Mesenchymal stem cell (in vitro differentiated cells and primary cell): ENCODE results near the gene CASP2.
A peak's percentile ranks its signal among the peaks of the same experiment; 100 is the strongest.

Experiments used
- DNase-seq: peaks from one replicate; pipeline ENCODE4 v3.0.0-alpha.2; 2013
- H2AFZ ChIP-seq: one replicate; pipeline ENCODE4 v1.6.1; 2013; ENCODE audit warnings: low read depth, mild to moderate bottlenecking, control low read depth, inconsistent platforms, low read length, moderate library complexity
- H2AK5ac ChIP-seq: 2 replicates; pipeline ENCODE4 v1.6.1; 2013; ENCODE audit warnings: low read length, moderate library complexity, mild to moderate bottlenecking, inconsistent platforms; ENCODE audit not compliant: severe bottlenecking
- H2BK120ac ChIP-seq: one replicate; pipeline ENCODE4 v1.6.1; 2013; ENCODE audit warnings: low read depth, mild to moderate bottlenecking, inconsistent platforms, low read length, moderate library complexity
- H2BK12ac ChIP-seq, 2 experiments: one replicate each; pipeline ENCODE4 v1.6.1; 2013; ENCODE audit warnings: inconsistent platforms in 2 of 2, low read length in 2 of 2, mild to moderate bottlenecking in 2 of 2, moderate library complexity in 2 of 2, control low read depth in 1 of 2
- H2BK15ac ChIP-seq: one replicate; pipeline ENCODE4 v1.6.1; 2013; ENCODE audit warnings: mild to moderate bottlenecking, low read depth, inconsistent platforms; ENCODE audit not compliant: poor library complexity, severe bottlenecking
- H2BK5ac ChIP-seq: 2 replicates; pipeline ENCODE4 v1.6.1; 2013; ENCODE audit warnings: low read depth, mild to moderate bottlenecking, low read length, control low read depth, inconsistent platforms; ENCODE audit not compliant: poor library complexity, severe bottlenecking
- H3K14ac ChIP-seq, 2 experiments: one replicate each; pipeline ENCODE4 v1.6.1; 2013; ENCODE audit warnings: inconsistent platforms in 2 of 2, low read length in 2 of 2, control low read depth in 1 of 2, mild to moderate bottlenecking in 1 of 2, moderate library complexity in 1 of 2
- H3K18ac ChIP-seq, 2 experiments: one replicate each; pipeline ENCODE4 v1.6.1; 2013; ENCODE audit warnings: inconsistent platforms in 2 of 2, low read length in 2 of 2, control low read depth in 1 of 2, low read depth in 1 of 2, mild to moderate bottlenecking in 1 of 2
- H3K23ac ChIP-seq, 2 experiments: one replicate each; pipeline ENCODE4 v1.6.1; 2013; ENCODE audit warnings: inconsistent platforms in 2 of 2, low read length in 2 of 2, mild to moderate bottlenecking in 2 of 2, moderate library complexity in 2 of 2, control low read depth in 1 of 2
- H3K27ac ChIP-seq: 2 replicates; pipeline ENCODE4 v1.5.1; 2013; ENCODE audit warnings: mild to moderate bottlenecking, moderate library complexity, low read length, control low read depth, inconsistent platforms; ENCODE audit not compliant: poor library complexity, severe bottlenecking
- H3K27me3 ChIP-seq, 2 experiments: 2 replicates each; pipeline versions ENCODE4 v1.6.1 to v1.7.0; 2013; ENCODE audit warnings: low read length in 2 of 2, mild to moderate bottlenecking in 2 of 2, moderate library complexity in 2 of 2, control low read depth in 1 of 2, inconsistent platforms in 1 of 2; ENCODE audit not compliant: control insufficient read depth in 1 of 2, insufficient read depth in 1 of 2
- H3K36me3 ChIP-seq, 2 experiments: 2 replicates each; pipeline versions ENCODE4 v1.6.1 to v1.7.0; 2013; ENCODE audit warnings: low read length in 2 of 2, control low read depth in 1 of 2, inconsistent platforms in 1 of 2, low read depth in 1 of 2, mild to moderate bottlenecking in 1 of 2; ENCODE audit not compliant: insufficient read depth in 2 of 2, control insufficient read depth in 1 of 2
- H3K4ac ChIP-seq, 2 experiments: one replicate each; pipeline ENCODE4 v1.6.1; 2013; ENCODE audit warnings: inconsistent platforms in 2 of 2, low read length in 2 of 2, mild to moderate bottlenecking in 2 of 2, moderate library complexity in 2 of 2, control low read depth in 1 of 2, low read depth in 1 of 2
- H3K4me1 ChIP-seq: 2 replicates; pipeline ENCODE4 v1.6.1; 2013; ENCODE audit warnings: low read depth, low read length, control low read depth; ENCODE audit not compliant: control insufficient read depth, insufficient read depth
- H3K4me2 ChIP-seq: 2 replicates; pipeline ENCODE4 v1.6.1; 2013; ENCODE audit warnings: low read length, mild to moderate bottlenecking, inconsistent platforms; ENCODE audit not compliant: poor library complexity, severe bottlenecking
- H3K4me3 ChIP-seq, 2 experiments: 2 replicates each; pipeline versions ENCODE4 v1.5.1 to v1.7.0; 2013; ENCODE audit warnings: low read length in 2 of 2, mild to moderate bottlenecking in 2 of 2, control low read depth in 1 of 2, low read depth in 1 of 2; ENCODE audit not compliant: insufficient read depth in 1 of 2
- H3K79me1 ChIP-seq: replicated peaks from 2 replicates; pipeline ENCODE4 v1.6.1; 2013; ENCODE audit warnings: mild to moderate bottlenecking, control low read depth, low read length, inconsistent platforms; ENCODE audit not compliant: poor library complexity, severe bottlenecking
- H3K9ac ChIP-seq: 2 replicates; pipeline ENCODE4 v1.7.0; 2013; ENCODE audit warnings: mild to moderate bottlenecking, low read length, moderate library complexity
- H3K9me3 ChIP-seq: 2 replicates; pipeline ENCODE4 v1.7.0; 2013; ENCODE audit warnings: mild to moderate bottlenecking, low read length; ENCODE audit not compliant: control insufficient read depth
- H4K8ac ChIP-seq: one replicate; pipeline ENCODE4 v1.6.1; 2013; ENCODE audit warnings: inconsistent platforms, mild to moderate bottlenecking, low read length, moderate library complexity
- H4K91ac ChIP-seq: one replicate; pipeline ENCODE4 v1.6.1; 2013; ENCODE audit warnings: mild to moderate bottlenecking, low read length, inconsistent platforms
- WGBS: methylation state at CpG from one replicate; pipeline ENCODE4 v1.1.7; 2013; ENCODE audit warnings: mixed read lengths; 5-methylcytosine and 5-hydroxymethylcytosine counted together

The CASP2 gene

GRCh38 chr7:143296686-143297085 lies 8.5 kb downstream of the CASP2 start:
- no peak overlapping the region for H2BK5ac ChIP-seq
- H3K4me3 ChIP-seq: no peak overlapping the region
- H3K79me1 ChIP-seq: peaks cover 24% of the 10 kb centered on the region
- H2BK15ac ChIP-seq: no peak overlapping the region
- H3K23ac ChIP-seq: no peak overlapping the region
- H3K4ac ChIP-seq: no peak overlapping the region
- peak overlapping the region; percentile 10 for H3K9ac ChIP-seq
- no peak overlapping the region for H2AFZ ChIP-seq
- H2BK12ac ChIP-seq: no peak overlapping the region
- H3K36me3 ChIP-seq: peaks cover 42 to 89% of the 10 kb centered on the region in 2 experiments
- H3K9me3 ChIP-seq: no peaks in the 10 kb centered on the region
- no peak overlapping the region for H3K18ac ChIP-seq
- H2BK120ac ChIP-seq: no peak overlapping the region
- no peak overlapping the region for H2AK5ac ChIP-seq
- no peak for DNase-seq
- 92% methylated on average over 2 of the region's 2 CpGs for WGBS
- H3K14ac ChIP-seq: no peak overlapping the region
- H3K4me2 ChIP-seq: no peak overlapping the region
- H4K8ac ChIP-seq: no peak overlapping the region
- H3K27ac ChIP-seq: peak overlapping the region; percentile 83
- H4K91ac ChIP-seq: no peak overlapping the region
- peaks cover 3% of the 10 kb centered on the region for H3K4me1 ChIP-seq
- H3K27me3 ChIP-seq: no peaks in the 10 kb centered on the region

- Histone ChIP-seq H3K23ac (no peak overlapping the region), H4K91ac (no peak overlapping the region), H3K4me3 (no peak overlapping the region), H3K9ac (no peak overlapping the region), H3K4me2 (no peak overlapping the region), H2AK5ac (no peak overlapping the region), H3K9me3 (no peaks in the 10 kb centered on the region), H3K18ac (no peak overlapping the region), H3K27me3 (no peaks in the 10 kb centered on the region), H3K4ac (no peak overlapping the region), H3K36me3 (peaks cover 30 to 89% of the 10 kb centered on the region in 2 experiments), H2BK15ac (no peak overlapping the region), H2BK12ac (no peak overlapping the region), H3K79me1 (peaks cover 19% of the 10 kb centered on the region), H3K4me1 (peaks cover 3% of the 10 kb centered on the region), H3K14ac (no peak overlapping the region), H4K8ac (no peak overlapping the region), H3K27ac (no peak overlapping the region), H2BK120ac (no peak overlapping the region), H2AFZ (no peak overlapping the region), H2BK5ac (no peak overlapping the region)
- DNase-seq: peak; percentile 56
- 85% methylated on average over 1 of the region's 2 CpGs for WGBS
These were observed 11.2 kb downstream of the CASP2 start for GRCh38 chr7:143299346-143299745.

- Histone ChIP-seq H3K79me1 (peaks cover 22% of the 10 kb centered on the region), H2BK15ac (no peak overlapping the region), H2AK5ac (no peak overlapping the region), H2AFZ (no peak overlapping the region), H3K14ac (no peak overlapping the region), H3K27ac (no peak overlapping the region), H2BK120ac (no peak overlapping the region), H3K36me3 (peaks cover 31 to 89% of the 10 kb centered on the region in 2 experiments), H4K8ac (peak overlapping the region; percentile 40), H3K18ac (no peak overlapping the region), H3K27me3 (no peaks in the 10 kb centered on the region), H4K91ac (no peak overlapping the region), H2BK5ac (no peak overlapping the region), H3K23ac (peak overlapping the region in 1 of 2 experiments; percentile 2), H3K4me1 (peaks cover 3% of the 10 kb centered on the region), H3K9me3 (no peaks in the 10 kb centered on the region), H3K4me3 (no peak overlapping the region), H3K9ac (no peak overlapping the region), H3K4ac (peak overlapping the region in 1 of 2 experiments; percentile 35), H3K4me2 (no peak overlapping the region), H2BK12ac (peak overlapping the region in 1 of 2 experiments; percentile 39)
- 89% methylated on average over 8 of the region's 8 CpGs for WGBS
- DNase-seq: peak; percentile 25
These were observed 11.7 kb downstream of the CASP2 start for GRCh38 chr7:143299840-143300239.

- H2AFZ ChIP-seq: no peak overlapping the region
- H3K4me2 ChIP-seq: no peak overlapping the region
- no peak overlapping the region for H3K18ac ChIP-seq
- 87% methylated on average over 5 of the region's 8 CpGs for WGBS
- no peak overlapping the region for H2AK5ac ChIP-seq
- no peak overlapping the region for H2BK12ac ChIP-seq
- no peak overlapping the region for H3K4me3 ChIP-seq
- H3K27me3 ChIP-seq: no peaks in the 10 kb centered on the region
- H3K27ac ChIP-seq: no peak overlapping the region
- H4K91ac ChIP-seq: no peak overlapping the region
- peaks cover 3% of the 10 kb centered on the region for H3K4me1 ChIP-seq
- H3K9me3 ChIP-seq: no peaks in the 10 kb centered on the region
- H2BK15ac ChIP-seq: no peak overlapping the region
- no peak overlapping the region for H4K8ac ChIP-seq
- DNase-seq: peak; percentile 49
- H3K23ac ChIP-seq: no peak overlapping the region
- no peak overlapping the region for H2BK5ac ChIP-seq
- peaks cover 35 to 88% of the 10 kb centered on the region in 2 experiments for H3K36me3 ChIP-seq
- H3K14ac ChIP-seq: no peak overlapping the region
- H3K9ac ChIP-seq: no peak overlapping the region
- no peak overlapping the region for H3K4ac ChIP-seq
- H2BK120ac ChIP-seq: no peak overlapping the region
- H3K79me1 ChIP-seq: peaks cover 26% of the 10 kb centered on the region
These were observed 13.1 kb downstream of the CASP2 start for GRCh38 chr7:143300959-143301935.
